Mucosa of rectum (tissue), 2 donors: ENCODE measurements around the gene POGK.
"Not testable (repeated sequence)": the region's sequence is repeated elsewhere in the genome, so short reads cannot be mapped to it uniquely, and the experiment has no call there.

Source experiments
- H3K27ac ChIP-seq, 2 donors: one replicate each; pipeline ENCODE4 v1.7.0; 2013; ENCODE audit warnings: inconsistent platforms in 2 of 2, low read depth in 2 of 2, low read length in 2 of 2
- H3K27me3 ChIP-seq, 2 donors: one replicate each; pipeline ENCODE4 v1.7.0; 2013; ENCODE audit warnings: low read length in 2 of 2; ENCODE audit not compliant: control insufficient read depth in 2 of 2, insufficient read depth in 2 of 2
- H3K36me3 ChIP-seq, 2 donors: one replicate each; pipeline ENCODE4 v1.7.0; 2013; ENCODE audit warnings: low read length in 2 of 2; ENCODE audit not compliant: control insufficient read depth in 2 of 2, insufficient read depth in 2 of 2
- H3K4me1 ChIP-seq, 2 donors: one replicate each; pipeline ENCODE4 v1.7.0; 2013; ENCODE audit warnings: low read length in 2 of 2, mild to moderate bottlenecking in 1 of 2; ENCODE audit not compliant: control insufficient read depth in 2 of 2, insufficient read depth in 2 of 2
- H3K4me3 ChIP-seq, 2 donors: one replicate each; pipeline ENCODE4 v1.7.0; 2013; ENCODE audit warnings: low read length in 2 of 2
- H3K9ac ChIP-seq, 2 donors: one replicate each; pipeline ENCODE4 v1.7.0; 2013; ENCODE audit warnings: low read length in 2 of 2, low read depth in 1 of 2, mild to moderate bottlenecking in 1 of 2
- H3K9me3 ChIP-seq, 2 donors: one replicate each; pipeline ENCODE4 v1.7.0; 2013; ENCODE audit warnings: low read length in 2 of 2; ENCODE audit not compliant: control insufficient read depth in 2 of 2
- donor health status: healthy.
- donor health status: Normal muscosa, but diverticular disease.

Gene POGK

GRCh38 chr1:166875734-166876539, 36.7 kb downstream of the POGK start, which contains the start of gene TADA1:
TADA1 (minus strand) TSS chr1:166876264; CDS start chr1:166876233, 31 bp downstream.
- Histone ChIP-seq H3K36me3 (no peaks in the 10 kb centered on the region), H3K4me3 (peak within 1 kb of the TSS; percentile 78 to 88), H3K27ac (peak within 1 kb of the TSS; percentile 95), H3K4me1 (peaks cover 4 to 5% of the 10 kb centered on the region in 2 donors), H3K9me3 (no peaks in the 10 kb centered on the region), H3K9ac (peak within 1 kb of the TSS; percentile 72 to 80), H3K27me3 (no peaks in the 10 kb centered on the region)

GRCh38 chr1:166876540-166876838, 37.2 kb downstream of the POGK start:
- H3K4me1 ChIP-seq, result peaks cover 4 to 5% of the 10 kb centered on the region in 2 donors
- H3K36me3 ChIP-seq, result no peaks in the 10 kb centered on the region
- H3K9ac ChIP-seq, result peak overlapping the region; percentile 28 to 80
- no peaks in the 10 kb centered on the region for H3K27me3 ChIP-seq
- H3K9me3 ChIP-seq, result no peaks in the 10 kb centered on the region
- H3K27ac ChIP-seq, result no peak overlapping the region
- H3K4me3 ChIP-seq, result peak overlapping the region; percentile 78 to 88

DNA sequence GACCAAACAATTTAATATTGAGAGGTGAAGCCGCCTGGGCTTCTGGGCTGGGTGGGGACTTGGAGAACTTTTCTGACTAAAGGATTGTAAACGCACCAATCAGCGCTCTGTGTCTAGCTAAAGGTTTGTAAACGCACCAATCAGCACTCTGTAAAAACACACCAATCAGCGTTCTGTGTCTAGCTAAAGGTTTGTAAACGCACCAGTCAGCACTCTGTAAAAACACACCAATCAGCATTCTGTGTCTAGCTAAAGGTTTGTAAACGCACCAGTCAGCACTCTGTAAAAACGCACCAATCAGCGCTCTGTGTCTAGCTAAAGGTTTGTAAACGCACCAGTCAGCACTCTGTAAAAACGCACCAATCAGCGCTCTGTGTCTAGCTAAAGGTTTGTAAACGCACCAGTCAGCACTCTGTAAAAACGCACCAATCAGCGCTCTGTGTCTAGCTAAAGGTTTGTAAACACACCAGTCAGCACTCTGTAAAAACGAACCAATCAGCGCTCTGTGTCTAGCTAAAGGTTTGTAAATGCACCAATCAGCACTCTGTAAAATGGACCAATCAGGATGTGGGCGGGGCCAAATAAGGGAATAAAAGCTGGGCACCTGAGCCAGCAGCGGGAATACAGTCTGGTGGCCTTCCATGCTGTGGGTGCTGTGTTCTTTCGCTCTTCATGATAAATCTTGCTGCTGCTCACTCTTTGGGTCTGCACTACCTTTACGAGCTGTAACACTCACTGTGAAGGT, 39.1 kb downstream of the POGK start:
- not testable (repeated sequence) for H3K36me3 ChIP-seq, H3K4me1 ChIP-seq, H3K9me3 ChIP-seq, H3K27me3 ChIP-seq, H3K27ac ChIP-seq, H3K4me3 ChIP-seq, H3K9ac ChIP-seq

GRCh38 chr1:166882893-166883292, 43.6 kb downstream of the POGK start:
- Histone ChIP-seq H3K27me3 (peaks cover 12 to 16% of the 10 kb centered on the region in 2 donors), H3K9ac (no peak overlapping the region), H3K27ac (no peak overlapping the region), H3K36me3 (no peaks in the 10 kb centered on the region), H3K9me3 (no peaks in the 10 kb centered on the region), H3K4me1 (peaks cover 0 to 4% of the 10 kb centered on the region in 2 donors), H3K4me3 (no peak overlapping the region)

GRCh38 chr1:166884040-166884642, 44.9 kb downstream of the POGK start:
- Histone ChIP-seq H3K27ac (no peak overlapping the region), H3K27me3 (peaks cover 12 to 16% of the 10 kb centered on the region in 2 donors), H3K9ac (no peak overlapping the region), H3K9me3 (no peaks in the 10 kb centered on the region), H3K4me3 (peak overlapping the region in 1 of 2 donors; percentile 36), H3K4me1 (peaks cover 0 to 4% of the 10 kb centered on the region in 2 donors), H3K36me3 (no peaks in the 10 kb centered on the region)

DNA sequence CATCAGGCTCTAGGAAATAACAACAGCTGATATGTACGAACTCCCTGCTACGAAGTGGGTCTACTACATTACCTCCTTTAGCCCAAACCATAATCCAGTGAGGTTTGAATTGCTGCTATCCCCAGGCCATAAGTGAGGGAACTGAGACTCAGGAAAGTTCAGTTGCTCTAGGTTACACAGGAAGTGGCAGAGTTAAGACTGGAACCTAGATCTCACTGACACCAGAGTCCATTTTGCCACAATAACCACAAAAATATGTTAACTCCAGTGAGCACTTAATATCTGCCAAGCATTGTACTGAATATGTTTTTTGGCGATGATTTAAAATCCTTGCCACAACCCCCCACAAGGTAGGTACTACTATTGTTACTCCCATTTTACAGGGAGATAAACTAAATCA, 45.7 kb downstream of the POGK start:
- H3K9me3 ChIP-seq, result no peaks in the 10 kb centered on the region
- H3K4me3 ChIP-seq, result no peak overlapping the region
- peaks cover 0 to 4% of the 10 kb centered on the region in 2 donors for H3K4me1 ChIP-seq
- H3K36me3 ChIP-seq, result no peaks in the 10 kb centered on the region
- peaks cover 12 to 16% of the 10 kb centered on the region in 2 donors for H3K27me3 ChIP-seq
- no peak overlapping the region for H3K27ac ChIP-seq
- H3K9ac ChIP-seq, result no peak overlapping the region

DNA sequence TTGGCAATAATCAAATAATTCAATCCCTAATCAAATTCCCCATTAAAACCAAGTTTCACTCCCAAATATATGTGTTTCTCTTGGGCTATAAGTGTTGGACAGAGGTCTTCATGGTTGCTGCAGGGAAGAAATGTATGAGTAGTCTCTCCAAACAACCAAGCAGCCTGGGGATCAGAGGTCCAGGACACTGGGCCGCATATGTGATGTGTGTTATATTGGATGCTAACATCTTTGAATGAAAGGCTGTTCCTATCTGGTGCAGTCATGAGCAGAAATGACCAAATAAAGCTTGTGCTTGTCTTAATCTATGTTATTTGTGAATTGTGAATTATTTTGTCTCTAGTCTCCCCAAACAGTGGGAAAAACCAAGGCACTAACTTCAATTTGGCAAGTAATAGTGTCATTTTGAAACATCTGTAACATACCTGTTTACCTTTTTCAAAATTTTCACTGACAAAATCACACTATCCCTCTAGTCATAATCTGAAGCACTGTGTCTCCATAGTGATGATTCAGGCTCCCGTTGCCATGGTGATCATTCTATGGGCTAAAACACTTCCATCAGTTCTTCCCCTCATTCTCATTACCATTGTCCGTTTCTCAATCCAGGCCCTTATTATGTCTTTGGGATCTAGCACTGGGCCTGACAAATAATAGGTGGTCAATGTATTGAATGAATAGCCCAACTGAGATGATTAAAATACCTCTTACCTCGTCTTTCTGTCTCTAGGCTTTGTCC, 49.3 kb downstream of the POGK start:
- no peaks in the 10 kb centered on the region for H3K9me3 ChIP-seq
- no peak overlapping the region for H3K9ac ChIP-seq
- peaks cover 11 to 14% of the 10 kb centered on the region in 2 donors for H3K27me3 ChIP-seq
- no peak overlapping the region for H3K27ac ChIP-seq
- peaks cover 0 to 4% of the 10 kb centered on the region in 2 donors for H3K4me1 ChIP-seq
- H3K4me3 ChIP-seq, result no peak overlapping the region
- no peaks in the 10 kb centered on the region for H3K36me3 ChIP-seq

DNA sequence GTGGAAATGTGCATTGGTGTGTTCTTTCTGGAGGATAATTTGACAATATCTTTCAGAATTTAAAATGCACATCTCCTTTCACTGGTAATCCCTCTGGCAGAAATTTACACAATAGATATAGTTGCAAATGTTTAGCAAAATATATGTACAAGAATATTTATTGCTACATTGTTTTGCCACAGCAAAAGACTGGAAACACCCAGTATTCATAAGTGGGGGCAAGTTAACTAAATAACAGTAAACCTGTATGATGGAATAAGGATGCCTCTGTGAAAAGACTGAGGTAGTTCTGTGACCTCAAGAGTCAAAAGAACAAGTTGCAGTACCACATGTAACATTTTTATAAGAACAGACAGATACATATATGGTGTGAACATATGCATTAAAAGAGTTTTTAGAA, 50.5 kb downstream of the POGK start:
- H3K9me3 ChIP-seq, result no peaks in the 10 kb centered on the region
- H3K27ac ChIP-seq, result no peak overlapping the region
- H3K9ac ChIP-seq, result no peak overlapping the region
- no peak overlapping the region for H3K4me3 ChIP-seq
- H3K36me3 ChIP-seq, result no peaks in the 10 kb centered on the region
- peaks cover 1 to 8% of the 10 kb centered on the region in 2 donors for H3K27me3 ChIP-seq
- H3K4me1 ChIP-seq, result no peaks in the 10 kb centered on the region

DNA sequence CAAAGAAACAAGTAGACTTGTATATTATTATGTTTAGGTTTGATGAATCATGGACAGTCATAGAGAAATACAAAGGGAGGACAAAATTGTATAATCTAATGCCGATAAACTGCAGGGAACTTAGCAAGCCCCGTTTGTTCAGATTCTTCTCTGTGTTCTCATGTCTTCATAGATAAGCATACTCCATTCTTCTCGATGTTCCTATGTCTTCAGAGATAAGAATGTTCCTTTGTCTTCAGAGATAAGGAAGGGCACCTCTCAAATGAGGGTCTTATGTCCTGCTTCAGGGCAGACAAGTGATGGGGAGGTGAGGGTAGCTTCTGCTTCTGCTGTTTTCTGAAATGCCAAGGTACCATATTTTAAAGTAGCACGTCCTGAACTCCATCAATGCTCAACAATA, 56.5 kb downstream of the POGK start:
- no peak overlapping the region for H3K4me3 ChIP-seq
- no peak overlapping the region for H3K9ac ChIP-seq
- H3K27me3 ChIP-seq, result no peaks in the 10 kb centered on the region
- H3K9me3 ChIP-seq, result peaks cover 0 to 2% of the 10 kb centered on the region in 2 donors
- H3K36me3 ChIP-seq, result no peaks in the 10 kb centered on the region
- no peaks in the 10 kb centered on the region for H3K4me1 ChIP-seq
- H3K27ac ChIP-seq, result no peak overlapping the region
